ENCODE results near the gene PRXL2B. TPM values are rescaled to one million over a fixed set of nuclear protein-coding genes. Genes with fewer than 3 reads are reported as not detected.
"Not testable (repeated sequence)": the region's sequence is repeated elsewhere in the genome, so short reads cannot be mapped to it uniquely, and the experiment has no call there.

PRXL2B gene
- total RNA-seq, 4 donors from 2014 or later = 8.2 to 33.9 (median 11.3) TPM

- Histone ChIP-seq H3K36me3 (no peaks in the 10 kb centered on the region), H3K4me1 (peaks cover 54 to 79% (median 54%) of the 10 kb centered on the region in 3 donors), H3K9me3 (no peaks in the 10 kb centered on the region), H3K4me3 (peak overlapping the region; percentile 36 to 78 (median 57)), H3K27ac (peak overlapping the region; percentile 89 to 98 (median 97)), H3K27me3 (peaks cover 0 to 3% (median 0%) of the 10 kb centered on the region in 4 donors)
- 6 to 20% methylated on average over 3 of the region's 27 CpGs for WGBS, 2 donors
- intact Hi-C loops (cut with DNase I) = loop anchor here (5.0 to 10.0 kb wide), 2 partner anchors 135 to 353 kb away; partner anchors contain the start of genes FAAP20 and PEX10
- no peak for DNase-seq
- TF ChIP-seq CTCF (IDR thresholded peaks at IDR 0.05) = no peak
- TF ChIP-seq POLR2A (IDR thresholded peaks at IDR 0.05) = no peak
Measured at GRCh38 chr1:2547210-2548067, 39.1 kb upstream of the PRXL2B start.

- intact Hi-C loops (cut with DNase I) = loop anchor here (5.0 to 10.0 kb wide), 2 partner anchors 136 to 353 kb away; partner anchors contain the start of genes FAAP20 and PEX10
- Histone ChIP-seq H3K36me3 (no peaks in the 10 kb centered on the region), H3K9me3 (no peaks in the 10 kb centered on the region), H3K27ac (peak overlapping the region; percentile 89 to 98 (median 97)), H3K4me1 (peaks cover 54 to 75% (median 54%) of the 10 kb centered on the region in 3 donors), H3K27me3 (no peaks in the 10 kb centered on the region), H3K4me3 (peak overlapping the region; percentile 36 to 78 (median 57))
- WGBS, 2 donors = 0% methylated on average over 3 to 4 of the region's 17 CpGs
- TF ChIP-seq CTCF (IDR thresholded peaks at IDR 0.05) (peak; percentile 96 to 98 (median 96)), POLR2A (IDR thresholded peaks at IDR 0.05) (no peak)
- DNase-seq = no peak
Measured at GRCh38 chr1:2548068-2548589, 38.4 kb upstream of the PRXL2B start.

GRCh38 chr1:2549367-2550029, 37.1 kb upstream of the PRXL2B start:
- Histone ChIP-seq H3K4me3 (peak overlapping the region in 3 of 4 donors; percentile 54 to 78 (median 60)), H3K27ac (peak overlapping the region; percentile 89 to 98 (median 97))

GRCh38 chr1:2550309-2550861, 36.2 kb upstream of the PRXL2B start:
- H3K4me3 ChIP-seq = peak overlapping the region in 1 of 4 donors; percentile 18
- 48 to 67% methylated on average over 3 to 4 of the region's 12 CpGs for WGBS, 2 donors

More at GRCh38 chr1:2549367-2550029, 37.1 kb upstream of the PRXL2B start:
- not testable (repeated sequence) for H3K27me3 ChIP-seq, DNase-seq, H3K36me3 ChIP-seq, H3K9me3 ChIP-seq
- 70 to 87% methylated on average over 3 to 12 of the region's 28 CpGs for WGBS, 2 donors
- intact Hi-C loops (cut with DNase I) = loop anchor here (5.0 to 10.0 kb wide), 2 partner anchors 137 to 355 kb away; partner anchors contain the start of genes FAAP20 and PEX10
- H3K4me1 ChIP-seq = peaks cover 45 to 69% (median 48%) of the 10 kb centered on the region in 3 donors

GRCh38 chr1:2551544-2551943, 35.0 kb upstream of the PRXL2B start:
- H3K27me3 ChIP-seq; H3K9me3 ChIP-seq; H3K36me3 ChIP-seq; intact Hi-C loops (cut with DNase I); H3K27ac ChIP-seq; H3K4me3 ChIP-seq; DNase-seq: not testable (repeated sequence)
- H3K4me1 ChIP-seq = peaks cover 38 to 66% (median 45%) of the 10 kb centered on the region in 3 donors
- WGBS, 2 donors = 88% methylated on average over 5 of the region's 9 CpGs; no CpG with 5 or more reads in 1 of the 2 donors

More at GRCh38 chr1:2550309-2550861, 36.2 kb upstream of the PRXL2B start:
- H3K27me3 ChIP-seq; H3K9me3 ChIP-seq; DNase-seq; H3K36me3 ChIP-seq; intact Hi-C loops (cut with DNase I): not testable (repeated sequence)
- Histone ChIP-seq H3K4me1 (peaks cover 44 to 69% (median 48%) of the 10 kb centered on the region in 3 donors), H3K27ac (peak overlapping the region in 2 of 4 donors; percentile 44 to 65)

- WGBS, 2 donors = 64 to 81% methylated on average over 16 to 19 of the region's 26 CpGs
- Histone ChIP-seq H3K9me3 (no peaks in the 10 kb centered on the region), H3K4me1 (peaks cover 37 to 66% (median 43%) of the 10 kb centered on the region in 3 donors), H3K36me3 (no peaks in the 10 kb centered on the region), H3K27ac (no peak overlapping the region), H3K4me3 (no peak overlapping the region), H3K27me3 (no peaks in the 10 kb centered on the region)
- intact Hi-C loops (cut with DNase I) = no loop called here
- TF ChIP-seq POLR2A (IDR thresholded peaks at IDR 0.05) = no peak
- TF ChIP-seq CTCF (IDR thresholded peaks at IDR 0.05) = no peak
- DNase-seq = no peak
Measured at GRCh38 chr1:2552189-2552588, 34.4 kb upstream of the PRXL2B start.

GRCh38 chr1:2553076-2553475, 33.5 kb upstream of the PRXL2B start:
- intact Hi-C loops (cut with DNase I); H3K4me3 ChIP-seq; H3K27me3 ChIP-seq; DNase-seq; H3K27ac ChIP-seq; H3K9me3 ChIP-seq; H3K36me3 ChIP-seq: not testable (repeated sequence)
- WGBS, 2 donors = no CpG with 5 or more reads among the region's 9 CpGs
- peaks cover 34 to 66% (median 43%) of the 10 kb centered on the region in 3 donors for H3K4me1 ChIP-seq
